LNCAP (cell line): ENCODE results near the gene DDB1.

ENCODE experiments used
- TF ChIP-seq, protein P1 (sequence below): fragments of 450-650 bp; IDR thresholded peaks from 2 replicates; pipeline ENCODE4 v1.5.1; 2017; ENCODE audit warnings: mild to moderate bottlenecking

The DDB1 gene

DNA sequence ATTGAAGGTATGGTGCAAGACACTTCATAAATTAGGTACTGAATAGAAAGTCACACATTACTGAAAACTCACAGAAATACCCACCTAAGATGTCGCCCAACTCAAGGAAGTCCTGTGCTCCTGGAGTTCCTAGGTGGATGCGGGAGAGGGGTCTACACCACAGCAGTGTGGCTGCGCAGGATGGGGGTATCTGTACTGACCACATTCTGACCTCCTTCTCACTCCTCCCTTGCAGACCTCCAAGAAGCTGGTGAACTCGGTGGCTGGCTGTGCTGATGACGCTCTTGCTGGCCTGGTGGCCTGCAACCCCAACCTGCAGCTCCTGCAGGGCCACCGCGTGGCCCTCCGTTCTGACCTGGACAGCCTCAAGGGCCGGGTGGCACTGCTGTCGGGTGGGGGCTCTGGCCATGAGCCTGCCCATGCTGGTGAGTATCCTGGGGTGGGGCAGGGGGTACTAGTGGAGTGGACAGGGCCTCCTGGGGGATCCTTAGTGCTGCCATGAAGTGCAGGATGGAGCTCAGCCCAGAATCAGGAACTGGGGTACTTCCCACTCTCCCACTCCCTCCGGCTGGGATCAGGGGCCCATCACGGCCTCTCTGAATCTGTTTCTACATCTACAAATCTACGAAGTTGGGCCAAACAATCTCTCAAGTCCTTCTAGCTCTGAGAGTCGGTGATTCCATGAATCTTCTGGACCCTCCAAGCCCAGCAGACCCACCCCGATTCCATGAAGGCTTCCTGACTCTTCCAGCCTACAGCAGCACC, 5.0 kb upstream of the DDB1 start:
- TF ChIP-seq, protein P1, sequence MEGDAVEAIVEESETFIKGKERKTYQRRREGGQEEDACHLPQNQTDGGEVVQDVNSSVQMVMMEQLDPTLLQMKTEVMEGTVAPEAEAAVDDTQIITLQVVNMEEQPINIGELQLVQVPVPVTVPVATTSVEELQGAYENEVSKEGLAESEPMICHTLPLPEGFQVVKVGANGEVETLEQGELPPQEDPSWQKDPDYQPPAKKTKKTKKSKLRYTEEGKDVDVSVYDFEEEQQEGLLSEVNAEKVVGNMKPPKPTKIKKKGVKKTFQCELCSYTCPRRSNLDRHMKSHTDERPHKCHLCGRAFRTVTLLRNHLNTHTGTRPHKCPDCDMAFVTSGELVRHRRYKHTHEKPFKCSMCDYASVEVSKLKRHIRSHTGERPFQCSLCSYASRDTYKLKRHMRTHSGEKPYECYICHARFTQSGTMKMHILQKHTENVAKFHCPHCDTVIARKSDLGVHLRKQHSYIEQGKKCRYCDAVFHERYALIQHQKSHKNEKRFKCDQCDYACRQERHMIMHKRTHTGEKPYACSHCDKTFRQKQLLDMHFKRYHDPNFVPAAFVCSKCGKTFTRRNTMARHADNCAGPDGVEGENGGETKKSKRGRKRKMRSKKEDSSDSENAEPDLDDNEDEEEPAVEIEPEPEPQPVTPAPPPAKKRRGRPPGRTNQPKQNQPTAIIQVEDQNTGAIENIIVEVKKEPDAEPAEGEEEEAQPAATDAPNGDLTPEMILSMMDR = no peak

DNA sequence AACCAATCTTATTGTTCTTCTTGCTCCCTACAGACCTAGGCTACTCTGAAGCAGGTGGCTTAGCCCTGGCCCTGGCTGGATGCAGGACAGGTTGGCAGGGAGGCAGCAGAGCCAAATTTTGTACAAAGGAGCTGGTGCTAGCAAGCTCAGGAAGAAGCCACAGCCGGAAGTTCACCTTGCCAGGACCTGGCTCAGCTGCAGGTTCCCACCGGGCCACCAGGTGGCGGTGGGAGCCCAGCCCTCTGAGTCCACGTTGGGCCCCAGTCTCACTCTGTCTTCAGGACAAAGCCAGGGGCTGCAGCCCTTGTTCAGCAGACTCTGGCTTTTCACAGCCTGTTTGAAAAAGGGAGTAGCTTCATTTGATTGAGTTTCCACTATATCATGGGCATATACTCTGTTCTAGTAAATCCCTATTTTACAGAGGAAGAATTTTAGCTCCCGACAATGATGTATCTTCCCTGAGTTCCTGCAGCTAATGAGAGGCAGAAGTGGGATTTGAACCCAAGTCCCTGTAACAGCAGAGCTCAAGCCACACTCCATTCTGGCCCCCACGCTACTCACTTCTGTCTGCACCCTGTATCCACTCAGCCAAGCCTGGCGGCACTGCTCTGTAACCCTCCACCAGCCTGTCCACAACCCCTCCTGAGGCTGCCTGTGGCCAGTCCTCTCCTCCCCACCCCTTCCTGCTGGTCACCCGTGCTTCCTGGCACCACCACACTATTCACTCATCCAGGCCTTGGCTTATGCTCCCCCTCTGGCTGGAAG, 3.4 kb upstream of the DDB1 start:
- TF ChIP-seq, protein P1 = peak; percentile 95

DNA sequence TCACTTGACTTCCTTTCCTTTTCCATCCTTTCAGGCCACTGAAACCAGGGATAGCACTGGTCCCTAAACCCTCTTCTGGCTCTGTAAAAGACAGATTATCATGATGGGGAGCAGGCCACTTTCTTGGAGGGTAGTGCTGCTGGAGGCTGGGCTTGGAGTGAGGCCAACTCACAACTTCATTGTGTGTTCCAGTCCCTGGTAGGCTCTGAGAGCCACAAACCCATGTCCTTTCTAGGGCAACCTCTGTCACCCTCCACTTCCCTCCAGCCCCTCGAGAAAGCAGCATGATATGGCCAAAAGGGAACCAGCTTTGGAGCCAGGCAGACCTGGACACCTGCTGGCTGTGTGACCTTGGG, 2.4 kb upstream of the DDB1 start:
- TF ChIP-seq, protein P1 = no peak

DNA sequence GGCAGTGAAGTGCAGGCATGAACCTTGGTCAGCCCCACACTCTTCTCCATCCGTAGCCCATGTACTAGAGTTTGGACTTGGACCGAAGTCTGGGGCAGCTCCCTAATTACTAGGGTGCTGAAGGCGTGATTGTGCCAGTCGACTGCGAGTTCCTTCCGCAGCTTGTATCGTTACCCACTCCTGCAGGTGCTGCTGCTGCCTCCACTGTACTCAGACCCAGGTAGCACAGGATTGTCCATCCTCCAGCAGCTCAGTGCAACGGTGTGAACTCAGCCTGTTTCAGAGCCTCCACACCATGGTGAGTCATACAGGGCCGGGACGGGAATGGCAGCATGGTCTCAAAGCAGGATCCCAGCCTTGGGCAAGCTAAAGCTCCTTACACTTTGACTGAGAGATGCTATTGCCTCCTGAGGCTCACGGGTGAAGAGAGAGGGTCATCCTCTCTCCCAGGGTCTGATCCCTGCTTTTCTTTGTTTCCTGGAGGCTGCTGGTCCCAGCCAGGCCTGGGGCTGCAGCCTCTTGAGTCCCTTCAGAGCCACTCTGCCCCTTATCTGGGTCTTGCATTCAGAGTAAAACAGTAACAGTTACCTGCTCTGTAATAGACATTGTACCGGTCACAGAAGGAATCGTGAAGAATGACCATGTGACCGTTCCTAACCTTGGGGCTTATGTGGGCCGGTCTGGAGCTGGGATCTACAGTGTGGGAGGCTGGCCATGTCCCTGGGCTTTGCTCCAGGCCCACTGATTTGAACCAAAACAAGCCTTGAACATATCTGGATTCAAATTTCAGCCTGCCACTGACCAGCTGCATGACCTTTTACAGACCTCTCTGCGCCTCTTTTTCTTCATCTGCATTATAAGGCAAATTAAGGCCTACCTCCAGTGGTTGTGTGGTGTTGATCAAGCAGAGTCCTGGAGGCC, 1.8 kb upstream of the DDB1 start:
- TF ChIP-seq, protein P1 = no peak

DNA sequence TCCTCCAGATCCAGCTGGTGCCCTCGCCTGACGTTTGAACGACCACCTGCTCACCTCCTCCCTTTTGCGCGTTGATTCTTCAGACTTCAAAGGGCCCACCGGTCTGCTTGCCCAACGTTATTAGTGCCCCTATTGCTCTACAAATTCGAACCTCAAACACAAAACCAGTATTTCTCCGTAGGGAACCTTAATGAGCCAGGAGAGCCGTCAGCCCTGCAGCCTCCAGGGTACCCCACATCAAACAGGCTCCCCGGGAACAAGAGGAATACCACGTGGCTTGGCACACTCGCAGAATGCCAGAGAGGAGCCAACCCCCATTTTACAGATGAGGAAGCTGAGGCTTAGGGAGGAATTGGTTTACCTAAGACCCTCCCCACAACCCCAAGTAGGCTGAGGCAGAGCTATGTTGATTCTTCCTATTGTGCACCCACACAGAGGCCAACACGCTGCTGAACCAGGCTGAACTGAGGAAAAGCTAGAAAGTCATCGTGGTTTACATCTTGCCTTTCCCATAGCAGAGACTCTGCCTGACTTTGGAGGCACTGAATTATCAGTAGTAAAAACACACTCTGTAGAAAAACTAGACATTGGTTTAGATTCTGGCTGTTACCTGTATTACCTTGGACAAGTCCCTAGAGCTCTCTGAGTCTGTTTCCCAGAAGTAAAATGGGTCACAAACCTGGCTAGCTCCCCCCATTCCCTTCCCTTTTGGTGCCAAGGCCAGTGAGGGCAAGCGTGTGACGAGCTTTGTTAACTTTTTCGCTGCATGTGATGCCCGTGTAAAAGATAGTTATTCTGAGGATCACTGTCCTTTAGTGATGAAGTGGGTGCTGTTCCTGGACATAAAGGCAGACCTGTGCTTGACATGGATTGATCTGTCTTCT, 887 bp upstream of the DDB1 start:
- TF ChIP-seq, protein P1 = no peak

DNA sequence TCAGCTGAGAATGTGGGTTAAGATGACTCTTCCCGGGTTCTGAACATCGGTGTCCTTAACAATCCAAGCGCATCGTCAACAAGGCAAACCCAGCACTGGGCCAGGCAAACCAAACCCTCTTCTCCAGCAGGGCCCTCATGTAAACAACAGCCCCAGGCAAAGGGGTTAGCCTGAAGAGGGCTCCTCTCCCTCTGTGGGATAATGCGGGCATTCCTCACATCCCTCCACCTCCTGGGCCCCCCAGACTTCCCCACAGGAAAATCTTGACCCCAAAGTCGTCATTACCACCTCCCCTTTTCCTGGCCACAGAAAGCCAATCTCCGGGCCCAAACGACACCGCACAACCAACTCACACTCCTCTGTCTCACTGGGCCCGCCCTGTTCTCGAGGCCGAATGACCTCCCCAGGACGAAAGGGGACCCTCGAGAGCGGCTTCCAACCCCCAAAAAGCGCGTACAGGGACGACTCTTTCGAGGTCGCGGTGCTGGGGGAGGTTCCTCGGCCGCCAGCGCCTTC, 566 bp downstream of the DDB1 start:
- TF ChIP-seq, protein P1 = no peak
